ENCODE measurements around the gene NOXO1. TPM values are rescaled to one million over a fixed set of nuclear protein-coding genes. Genes with fewer than 3 reads are reported as not detected.
A peak's percentile ranks its signal among the peaks of the same experiment; 100 is the strongest.

NOXO1 gene
- polyA plus RNA-seq, 1 donor (not counting 4 experiments of a cell fraction or from before 2014, with no cell fraction given), result 0.38 TPM

GRCh38 chr16:2007081-2007836 is 26.0 kb upstream of the NOXO1 start:
- Histone ChIP-seq H3K9me1 (ENCODE audit: control insufficient read depth, extremely low read depth, insufficient read depth, low read length) (peaks cover 2% of the 10 kb centered on the region), H3K79me2 (ENCODE audit: control insufficient read depth, insufficient read depth, low read length) (peaks cover 79% of the 10 kb centered on the region), H3K27me3 (ENCODE audit: control insufficient read depth, extremely low read depth, insufficient read depth, low read length) (no peaks in the 10 kb centered on the region), H4K20me1 (ENCODE audit: control insufficient read depth, extremely low read depth, insufficient read depth, low read length) (peaks cover 49% of the 10 kb centered on the region), H2AFZ (ENCODE audit: control insufficient read depth, low read length) (no peak overlapping the region), H3K9ac (ENCODE audit: control insufficient read depth, extremely low read depth, insufficient read depth, low read length) (peak overlapping the region; percentile 85), H3K36me3 (ENCODE audit: control insufficient read depth in 2 of 2, extremely low read depth in 1 of 2, insufficient read depth in 2 of 2, low read length in 2 of 2) (peaks cover 10 to 51% of the 10 kb centered on the region in 2 experiments), H3K4me3 (ENCODE audit: control insufficient read depth in 2 of 3, extremely low read depth in 1 of 3, insufficient read depth in 2 of 3, low read depth in 1 of 3, low read length in 3 of 3) (peak overlapping the region; percentile 71 to 98 (median 92)), H3K9me3 (ENCODE audit: control insufficient read depth, low read depth, low read length) (no peaks in the 10 kb centered on the region), H3K27ac (ENCODE audit: control insufficient read depth, insufficient read depth, low read length) (peak overlapping the region; percentile 81), H3K4me2 (ENCODE audit: control insufficient read depth, extremely low read depth, insufficient read depth, low read depth, low read length) (peak overlapping the region; percentile 89), H3K4me1 (ENCODE audit: control insufficient read depth, extremely low read depth, insufficient read depth, low read length) (peaks cover 36% of the 10 kb centered on the region)
- dilution Hi-C loops (cut with MboI; ENCODE audit: extremely low pct_ligation_motif_present, low sequenced_read_pairs), result no loop called here
- TF ChIP-seq EZH2 (IDR thresholded peaks at IDR 0.05; ENCODE audit: low read length) (no peak), CTCF (optimal IDR thresholded peaks at IDR 0.05 in 1 of 3, IDR thresholded peaks at IDR 0.05 in 1 of 3, conservative IDR thresholded peaks at IDR 0.05 in 1 of 3; ENCODE audit: extremely low read depth in 1 of 3, insufficient read depth in 2 of 3, low read length in 3 of 3) (no peak)
- FAIRE-seq (no peak), DNase-seq (ENCODE audit: low read depth, low spot score) (no peak)

GRCh38 chr16:2006317-2006716 is 25.0 kb upstream of the NOXO1 start:
- H3K27ac ChIP-seq (ENCODE audit: control insufficient read depth, insufficient read depth, low read length), result no peak overlapping the region
- FAIRE-seq (no peak), DNase-seq (ENCODE audit: low read depth, low spot score) (no peak)
- H3K36me3 ChIP-seq (ENCODE audit: control insufficient read depth in 2 of 2, extremely low read depth in 1 of 2, insufficient read depth in 2 of 2, low read length in 2 of 2), result peaks cover 16 to 61% of the 10 kb centered on the region in 2 experiments
- no peaks in the 10 kb centered on the region for H3K27me3 ChIP-seq (ENCODE audit: control insufficient read depth, extremely low read depth, insufficient read depth, low read length)
- no peak for TF ChIP-seq EZH2 (IDR thresholded peaks at IDR 0.05; ENCODE audit: low read length)
- no peak for TF ChIP-seq CTCF (optimal IDR thresholded peaks at IDR 0.05 in 1 of 3, IDR thresholded peaks at IDR 0.05 in 1 of 3, conservative IDR thresholded peaks at IDR 0.05 in 1 of 3; ENCODE audit: extremely low read depth in 1 of 3, insufficient read depth in 2 of 3, low read length in 3 of 3)
- no peak overlapping the region for H3K4me2 ChIP-seq (ENCODE audit: control insufficient read depth, extremely low read depth, insufficient read depth, low read depth, low read length)
- no peak overlapping the region for H3K9ac ChIP-seq (ENCODE audit: control insufficient read depth, extremely low read depth, insufficient read depth, low read length)
- peaks cover 57% of the 10 kb centered on the region for H4K20me1 ChIP-seq (ENCODE audit: control insufficient read depth, extremely low read depth, insufficient read depth, low read length)
- peaks cover 36% of the 10 kb centered on the region for H3K4me1 ChIP-seq (ENCODE audit: control insufficient read depth, extremely low read depth, insufficient read depth, low read length)
- no peaks in the 10 kb centered on the region for H3K9me3 ChIP-seq (ENCODE audit: control insufficient read depth, low read depth, low read length)
- H3K4me3 ChIP-seq (ENCODE audit: control insufficient read depth in 2 of 3, extremely low read depth in 1 of 3, insufficient read depth in 2 of 3, low read depth in 1 of 3, low read length in 3 of 3), result peak overlapping the region in 1 of 3 experiments; percentile 20
- peaks cover 87% of the 10 kb centered on the region for H3K79me2 ChIP-seq (ENCODE audit: control insufficient read depth, insufficient read depth, low read length)
- H2AFZ ChIP-seq (ENCODE audit: control insufficient read depth, low read length), result no peak overlapping the region
- H3K9me1 ChIP-seq (ENCODE audit: control insufficient read depth, extremely low read depth, insufficient read depth, low read length), result peaks cover 2% of the 10 kb centered on the region
- dilution Hi-C loops (cut with MboI; ENCODE audit: extremely low pct_ligation_motif_present, low sequenced_read_pairs), result no loop called here

Data from keratinocyte (primary cell).